Right lobe of liver (tissue), 4 donors: Measurements from ENCODE around the gene ATP7B.

Experiments used
- CTCF ChIP-seq, 4 donors: fragments of 200-600 bp in 3 of 4; fragments of 450-650 bp in 1 of 4; IDR thresholded peaks; one replicate each; pipeline versions ENCODE4 v1.5.1 to v1.8.0; 2016 to 2022; ENCODE audit warnings: antibody characterized with exemption in 4 of 4, mild to moderate bottlenecking in 2 of 4
- POLR2A ChIP-seq: fragments of 450-650 bp; IDR thresholded peaks from one replicate; pipeline ENCODE4 v1.6.1; 2017; ENCODE audit warnings: antibody characterized with exemption, mild to moderate bottlenecking
- donor health status: DM: no; HTN: no; CAD: no.
- donor health status: DM: no; HTN: no; CAD: no.
- donor health status: DM: no; HTN: yes; CAD: no.

- TF ChIP-seq POLR2A = no peak
- TF ChIP-seq CTCF (IDR thresholded peaks at IDR 0.05) = no peak
Measured at GRCh38 chr13:51912511-51913225, 98.6 kb downstream of the ATP7B start.
